HG03521 (cell line): Measurements from ENCODE around the gene NLRP11.
"Not testable (repeated sequence)": the region's sequence is repeated elsewhere in the genome, so short reads cannot be mapped to it uniquely, and the experiment has no call there.

Source experiments
- ATAC-seq: cut with Tn5 transposase; IDR thresholded peaks from one replicate; pipeline ENCODE4 v1.9.1; 2021; ENCODE audit warnings: mild to moderate bottlenecking, moderate library complexity; ENCODE audit not compliant: unreplicated experiment

Gene NLRP11

DNA sequence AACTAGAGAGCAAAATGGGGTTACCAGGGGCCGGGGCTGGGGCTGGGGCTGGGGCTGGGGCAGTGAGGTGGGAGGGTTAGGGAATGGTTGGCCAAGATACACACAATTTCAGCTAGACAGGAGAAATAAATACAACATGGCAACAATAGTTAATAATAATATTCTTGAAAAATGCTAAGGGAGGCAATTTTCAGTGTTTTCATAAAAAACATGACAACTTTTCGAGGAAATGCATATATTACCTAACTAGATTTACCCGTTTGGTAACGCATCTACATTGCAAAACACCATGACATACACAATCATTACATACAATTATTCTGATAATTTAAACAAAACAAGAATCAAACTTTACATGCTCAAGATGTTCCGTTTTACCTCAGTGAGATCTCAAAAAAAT is 50.7 kb downstream of the NLRP11 start:
- no peak for ATAC-seq

DNA sequence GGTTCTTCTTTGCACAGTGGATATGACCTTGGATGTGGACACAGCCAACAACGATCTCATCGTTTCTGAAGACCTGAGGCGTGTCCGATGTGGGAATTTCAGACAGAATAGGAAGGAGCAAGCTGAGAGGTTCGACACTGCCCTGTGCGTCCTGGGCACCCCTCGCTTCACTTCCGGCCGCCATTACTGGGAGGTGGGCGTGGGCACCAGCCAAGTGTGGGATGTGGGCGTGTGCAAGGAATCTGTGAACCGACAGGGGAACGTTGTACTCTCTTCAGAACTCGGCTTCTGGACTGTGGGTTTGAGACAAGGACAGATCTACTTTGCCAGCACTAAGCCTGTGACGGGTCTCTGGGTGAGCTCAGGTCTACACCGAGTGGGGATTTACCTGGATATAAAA is 53.5 kb downstream of the NLRP11 start:
- ATAC-seq: no peak

DNA sequence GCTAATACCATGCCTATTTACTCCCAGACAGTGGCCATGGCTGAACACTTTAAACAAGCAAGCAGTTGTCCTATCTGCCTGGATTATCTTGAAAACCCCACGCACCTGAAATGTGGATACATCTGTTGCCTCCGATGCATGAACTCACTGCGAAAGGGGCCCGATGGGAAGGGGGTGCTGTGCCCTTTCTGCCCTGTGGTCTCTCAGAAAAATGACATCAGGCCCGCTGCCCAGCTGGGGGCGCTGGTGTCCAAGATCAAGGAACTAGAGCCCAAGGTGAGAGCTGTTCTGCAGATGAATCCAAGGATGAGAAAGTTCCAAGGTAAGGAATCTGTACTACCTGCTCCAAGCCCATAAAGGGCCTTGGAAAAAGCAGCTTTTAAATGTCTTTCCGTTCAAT is 54.3 kb downstream of the NLRP11 start:
- no peak for ATAC-seq

DNA sequence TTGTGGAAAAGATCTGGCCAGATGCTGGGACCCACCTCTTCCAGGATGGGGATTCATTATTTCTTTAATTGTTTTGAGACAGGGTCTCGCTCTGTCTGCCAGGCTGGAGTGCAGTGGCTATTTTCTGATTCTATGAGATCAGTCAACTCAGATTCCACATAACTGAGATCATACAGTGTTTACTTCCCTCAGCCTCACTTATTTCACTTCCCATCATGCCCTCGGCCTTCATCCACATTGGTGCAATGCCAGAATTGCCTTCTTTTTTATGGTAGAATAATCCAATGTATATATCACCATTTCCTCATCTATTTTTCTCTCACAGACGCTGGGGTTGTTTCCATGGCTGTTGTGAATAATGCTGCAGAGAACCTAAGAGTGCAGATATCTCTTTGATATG is 62.2 kb downstream of the NLRP11 start:
- not testable (repeated sequence) for ATAC-seq

DNA sequence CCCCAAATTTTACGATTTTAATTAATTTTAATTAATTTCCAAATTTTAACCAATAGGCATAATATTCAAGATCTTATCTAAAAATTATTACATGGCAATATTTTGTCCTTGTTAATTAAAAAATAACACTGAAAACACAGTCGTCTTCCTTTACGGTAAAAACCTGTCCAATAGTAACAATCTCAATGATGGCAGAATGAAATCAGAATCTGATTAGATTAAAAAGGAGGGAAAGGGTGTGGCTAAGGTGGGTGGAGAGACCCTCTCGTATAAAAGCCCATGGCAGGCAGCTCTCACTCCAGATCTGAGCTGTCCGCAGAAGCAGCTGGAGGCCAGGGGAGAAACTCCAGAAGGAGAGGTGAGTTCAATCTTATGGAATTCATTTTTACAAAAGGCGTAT is 63.0 kb downstream of the NLRP11 start, which contains the start of gene RFPL4AL1:
RFPL4AL1 (plus strand) TSS at position 301 of the 400 bp plus-strand sequence. CDS start 2,687 bp downstream, outside the sequence.
- not testable (repeated sequence) for ATAC-seq

DNA sequence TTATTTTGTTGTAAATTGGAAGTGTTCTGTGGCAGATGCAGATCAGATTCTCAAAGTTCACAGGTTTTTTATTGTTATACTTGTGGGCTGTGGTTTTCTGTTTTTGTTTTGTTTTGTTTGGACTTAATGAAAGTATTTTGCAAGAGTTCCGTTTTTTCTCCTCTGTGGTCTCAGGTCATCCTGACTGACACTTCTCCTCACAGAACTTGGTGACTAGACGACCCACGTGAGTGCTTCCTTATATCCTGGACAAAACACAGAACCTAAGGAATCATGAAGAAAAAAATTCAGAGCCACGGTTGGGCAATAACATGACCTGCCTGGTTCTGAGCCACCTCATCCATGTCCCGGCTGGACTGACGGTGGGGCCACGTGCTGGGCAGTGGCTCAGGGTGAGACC is 65.3 kb downstream of the NLRP11 start:
- ATAC-seq: no peak

DNA sequence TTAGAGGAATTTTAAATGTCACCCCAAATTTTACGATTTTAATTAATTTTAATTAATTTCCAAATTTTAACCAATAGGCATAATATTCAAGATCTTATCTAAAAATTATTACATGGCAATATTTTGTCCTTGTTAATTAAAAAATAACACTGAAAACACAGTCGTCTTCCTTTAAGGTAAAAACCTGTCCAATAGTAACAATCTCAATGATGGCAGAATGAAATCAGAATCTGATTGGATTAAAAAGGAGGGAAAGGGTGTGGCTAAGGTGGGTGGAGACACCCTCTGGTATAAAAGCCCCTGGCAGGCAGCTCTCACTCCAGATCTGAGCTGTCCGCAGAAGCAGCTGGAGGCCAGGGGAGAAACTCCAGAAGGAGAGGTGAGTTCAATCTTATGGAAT is 73.0 kb downstream of the NLRP11 start, which contains the start of gene RFPL4A:
RFPL4A (plus strand) TSS at position 301 of the 400 bp plus-strand sequence. CDS start 2,704 bp downstream, outside the sequence.
- not testable (repeated sequence) for ATAC-seq

DNA sequence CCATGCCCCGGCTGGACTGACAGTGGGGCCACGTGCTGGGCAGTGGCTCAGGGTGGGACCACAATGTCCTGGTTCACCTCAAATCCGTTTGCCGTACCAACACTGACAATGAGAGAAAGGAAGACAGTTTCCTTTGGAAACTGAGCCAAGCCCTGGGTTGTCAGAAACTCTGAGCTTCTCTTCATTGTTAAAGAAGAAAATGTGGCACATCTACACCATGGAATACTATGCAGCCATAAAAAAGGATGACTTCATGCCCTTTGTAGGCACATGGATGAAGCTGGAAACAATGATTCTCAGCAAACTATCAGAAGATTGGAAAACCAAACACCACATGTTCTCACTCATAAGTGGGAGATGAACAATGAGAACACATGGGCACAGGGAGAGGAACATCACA is 75.0 kb downstream of the NLRP11 start:
- not testable (repeated sequence) for ATAC-seq

DNA sequence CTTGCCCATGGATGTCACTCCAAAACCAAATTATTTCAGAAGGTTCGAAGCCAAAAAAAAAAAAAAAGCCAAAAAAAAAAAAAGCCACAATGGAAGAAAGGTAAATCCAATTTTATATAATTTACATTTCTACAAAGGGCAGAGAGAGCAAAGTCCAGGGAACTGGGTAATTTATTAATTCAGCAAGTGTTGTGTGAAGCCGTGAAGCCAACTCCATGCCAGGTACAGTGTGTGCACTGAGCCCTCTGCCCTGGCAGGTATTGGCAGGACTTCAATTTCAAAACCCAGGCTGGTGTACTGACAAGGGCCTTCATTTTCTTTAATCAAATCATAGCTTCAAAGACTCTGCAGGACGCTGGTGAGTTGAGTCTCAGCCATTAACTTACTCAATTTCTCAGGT is 78.4 kb downstream of the NLRP11 start:
- ATAC-seq: no peak

DNA sequence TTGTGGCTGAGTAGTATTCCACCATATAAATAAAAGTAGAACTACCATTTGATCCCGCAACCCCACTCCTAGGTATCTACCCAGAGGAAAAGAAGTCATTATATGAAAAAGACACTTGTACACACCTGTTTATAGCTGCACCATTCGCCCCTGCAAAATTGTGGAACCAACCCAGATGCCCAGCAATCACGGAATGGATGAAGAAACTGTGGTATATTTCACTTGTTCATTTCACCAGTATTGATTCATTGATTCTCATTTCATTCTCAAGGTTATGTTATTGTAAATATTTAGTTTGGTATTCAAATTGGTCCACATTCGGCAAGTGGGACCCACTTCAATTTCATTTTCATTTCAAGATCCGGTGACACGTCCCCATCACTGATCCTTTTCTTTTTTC is 81.1 kb downstream of the NLRP11 start:
- ATAC-seq: no peak

DNA sequence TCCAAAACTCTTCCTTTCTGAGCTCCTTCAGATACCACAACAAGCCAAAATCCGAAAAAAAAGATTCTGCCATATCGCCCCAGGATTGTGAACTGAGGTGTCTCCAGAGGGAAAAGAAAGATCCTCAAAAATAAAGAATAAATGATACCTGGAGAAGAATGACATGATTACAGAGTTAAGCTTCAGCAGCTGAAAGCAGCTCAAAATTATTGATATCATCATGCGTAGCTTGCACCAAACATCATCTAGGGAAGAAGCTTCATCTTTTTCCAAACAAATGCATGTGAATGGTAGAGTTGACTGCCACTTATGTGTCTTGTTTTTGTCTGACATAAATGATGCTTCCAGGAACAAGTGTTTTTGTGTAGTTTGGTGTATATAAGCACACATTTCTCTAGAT is 93.5 kb downstream of the NLRP11 start, which contains the start of gene NLRP9:
NLRP9 (minus strand) TSS at position 101 of the 400 bp plus-strand sequence; CDS start at position 73, 28 bp downstream.
- ATAC-seq: no peak
